Karpas-422 (cell line): ENCODE data around the gene RNLS. TPM values are rescaled to one million over a fixed set of nuclear protein-coding genes. Genes with fewer than 3 reads are reported as not detected.

Experiments used
- DNase-seq: peaks from one replicate; pipeline ENCODE4 v3.0.0-alpha.2; 2015
- H2AFZ ChIP-seq: fragments of 200-600 bp; sonication (generic); 2 replicates; pipeline ENCODE4 v1.6.1; 2014; ENCODE audit warnings: antibody characterized with exemption, low read length, mixed read lengths
- H3K27ac ChIP-seq: fragments of 200-600 bp; sonication (generic); 2 replicates; pipeline ENCODE4 v1.5.1; 2014; ENCODE audit warnings: mild to moderate bottlenecking, low read length, moderate library complexity
- H3K27me3 ChIP-seq: fragments of 200-600 bp; sonication (generic); 2 replicates; pipeline ENCODE4 v1.6.1; 2014; ENCODE audit warnings: low read length, mixed read lengths
- H3K36me3 ChIP-seq: fragments of 200-600 bp; sonication (generic); 2 replicates; pipeline ENCODE4 v1.6.1; 2014; ENCODE audit warnings: low read length, mixed read lengths; ENCODE audit not compliant: insufficient read depth
- H3K4me1 ChIP-seq: fragments of 200-600 bp; sonication (generic); 2 replicates; pipeline ENCODE4 v1.6.1; 2014; ENCODE audit warnings: mild to moderate bottlenecking, low read length, mixed read lengths
- H3K4me2 ChIP-seq: fragments of 200-600 bp; sonication (generic); 2 replicates; pipeline ENCODE4 v1.6.1; 2014; ENCODE audit warnings: low read length, low read depth, mild to moderate bottlenecking; ENCODE audit not compliant: poor library complexity, severe bottlenecking
- H3K4me3 ChIP-seq: fragments of 200-600 bp; sonication (generic); 2 replicates; pipeline ENCODE4 v1.5.1; 2014; ENCODE audit warnings: mild to moderate bottlenecking, antibody characterized with exemption, low read length, mixed read lengths
- H3K79me2 ChIP-seq: fragments of 200-600 bp; sonication (generic); 2 replicates; pipeline ENCODE4 v1.6.1; 2014; ENCODE audit warnings: mild to moderate bottlenecking, low read length, mixed read lengths
- H3K9ac ChIP-seq: fragments of 200-600 bp; sonication (generic); 2 replicates; pipeline ENCODE4 v1.6.0; 2014; ENCODE audit warnings: low read length
- H3K9me2 ChIP-seq: fragments of 200-600 bp; sonication (generic), shearing (Covaris generic); replicated peaks from 2 replicates; pipeline ENCODE4 v1.6.0; 2014; ENCODE audit warnings: mild to moderate bottlenecking, low read length, moderate library complexity; ENCODE audit not compliant: insufficient read depth
- H3K9me3 ChIP-seq: fragments of 300-700, 200-600 bp; sonication (generic); 2 replicates; pipeline ENCODE4 v1.6.1; 2014; ENCODE audit warnings: low read length, mixed read lengths
- H4K20me1 ChIP-seq: fragments of 200-600 bp; sonication (generic); 2 replicates; pipeline ENCODE4 v1.6.1; 2014; ENCODE audit warnings: mild to moderate bottlenecking, antibody characterized with exemption, low read length, low read depth; ENCODE audit not compliant: insufficient read depth
- small RNA-seq: library from RNA; depleted of rRNA; stranded (forward); fragments of <200 nt; gene quantifications from one replicate; pipeline ENCODE3, GENCODE V24; 2014
- total RNA-seq: library from RNA; depleted of rRNA; stranded (reverse); fragments of >200 nt; shearing (Covaris generic); gene quantifications from 2 replicates; pipeline ENCODE4 v1.2.3, GENCODE V29; 2014; ENCODE audit warnings: low replicate concordance; rRNA removed

RNLS gene
- total RNA-seq, 1 experiment from 2014 or later: not detected

DNA sequence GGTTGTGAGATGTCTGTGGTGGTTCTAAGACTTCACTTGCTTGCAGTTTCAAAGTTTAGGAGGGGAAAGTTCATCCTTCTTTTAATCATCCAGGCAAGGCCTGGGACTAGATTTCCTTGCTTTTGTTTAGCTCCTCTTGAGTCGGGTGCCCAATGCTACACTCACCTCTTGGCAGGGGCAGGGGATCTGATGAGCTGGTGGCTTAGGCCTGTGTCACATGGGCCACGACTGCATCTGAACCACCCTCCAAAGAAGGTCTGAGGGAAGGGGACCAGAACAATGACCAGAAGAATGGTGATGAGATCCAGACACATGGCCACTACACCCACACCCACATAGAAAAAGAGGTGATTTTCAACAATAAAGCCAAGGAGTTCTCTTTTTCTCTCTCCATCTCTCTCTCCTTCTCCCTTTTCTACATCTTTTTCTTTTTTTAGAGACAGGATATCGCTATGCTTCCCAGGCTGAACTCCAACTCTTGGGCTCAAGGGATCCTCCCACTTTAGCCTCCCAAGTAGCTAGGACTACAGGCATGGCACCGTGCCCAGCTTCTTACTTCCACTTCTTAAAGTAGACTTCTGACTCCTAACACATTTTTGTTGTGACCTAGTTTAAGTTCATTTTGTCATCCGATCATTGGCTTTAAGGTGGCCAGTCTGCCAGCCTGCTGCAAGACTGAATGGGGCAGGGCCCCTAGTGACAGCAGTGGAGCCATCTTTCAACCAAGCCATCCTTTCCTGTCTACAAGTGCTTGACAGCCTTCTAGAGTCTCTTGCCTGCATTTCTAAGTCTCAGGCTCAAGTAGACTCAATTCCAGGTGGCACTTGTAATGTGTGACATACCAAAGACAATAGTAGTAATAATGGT, 350.9 kb downstream of the RNLS start:
- H2AFZ ChIP-seq: no peak overlapping the region
- no peaks in the 10 kb centered on the region for H3K36me3 ChIP-seq
- no peak overlapping the region for H3K4me3 ChIP-seq
- H3K4me2 ChIP-seq: no peak overlapping the region
- DNase-seq: no peak
- no peak overlapping the region for H3K27ac ChIP-seq
- H3K79me2 ChIP-seq: no peaks in the 10 kb centered on the region
- H3K27me3 ChIP-seq: no peaks in the 10 kb centered on the region
- H3K9me2 ChIP-seq: no peaks in the 10 kb centered on the region
- H3K4me1 ChIP-seq: no peaks in the 10 kb centered on the region
- H3K9me3 ChIP-seq: no peaks in the 10 kb centered on the region
- no peak overlapping the region for H3K9ac ChIP-seq
- no peaks in the 10 kb centered on the region for H4K20me1 ChIP-seq

DNA sequence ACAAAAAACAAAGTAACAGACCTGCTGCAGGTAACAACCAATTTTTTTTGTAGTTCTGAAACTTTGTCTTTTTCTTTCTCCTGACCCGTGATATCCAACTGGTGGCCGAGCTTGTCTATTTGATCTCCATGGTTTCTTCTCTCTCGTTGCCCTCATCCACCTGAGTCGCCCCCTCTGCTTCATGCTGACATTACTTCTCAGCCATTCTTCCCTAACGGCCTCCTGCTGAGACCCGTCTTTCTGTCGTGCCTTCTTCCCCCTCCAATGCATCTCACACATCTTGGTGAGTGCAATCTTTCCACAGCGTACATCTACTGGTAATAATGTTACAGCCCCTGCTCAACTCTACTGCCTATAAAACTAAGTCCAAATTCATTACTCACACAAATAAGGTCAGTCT, 352.9 kb downstream of the RNLS start:
- H3K36me3 ChIP-seq: no peaks in the 10 kb centered on the region
- H3K4me2 ChIP-seq: no peak overlapping the region
- no peaks in the 10 kb centered on the region for H3K27me3 ChIP-seq
- H3K9me3 ChIP-seq: no peaks in the 10 kb centered on the region
- H3K27ac ChIP-seq: no peak overlapping the region
- H3K9me2 ChIP-seq: no peaks in the 10 kb centered on the region
- H3K9ac ChIP-seq: no peak overlapping the region
- H4K20me1 ChIP-seq: no peaks in the 10 kb centered on the region
- no peak overlapping the region for H3K4me3 ChIP-seq
- no peak overlapping the region for H2AFZ ChIP-seq
- no peaks in the 10 kb centered on the region for H3K4me1 ChIP-seq
- DNase-seq: no peak
- no peaks in the 10 kb centered on the region for H3K79me2 ChIP-seq

DNA sequence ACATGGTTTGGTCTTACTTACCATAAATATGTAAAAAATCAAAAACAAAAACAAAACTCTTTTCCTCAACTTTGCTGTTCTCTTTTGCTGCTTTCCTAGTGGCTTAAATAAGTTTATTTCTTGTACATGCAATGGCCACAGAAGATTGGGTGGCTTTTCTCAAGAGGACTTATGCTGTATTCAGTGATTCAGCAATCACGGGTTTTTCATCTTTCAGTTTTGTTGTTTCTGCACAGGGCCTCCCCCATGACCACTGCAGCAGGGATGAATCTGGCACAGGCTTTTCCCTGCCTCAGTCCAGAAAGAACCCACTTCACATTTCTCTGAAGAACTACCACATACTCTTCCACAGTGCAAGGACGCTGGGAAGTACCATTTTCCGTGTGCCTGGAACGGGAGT, 355.0 kb downstream of the RNLS start:
- H3K36me3 ChIP-seq: no peaks in the 10 kb centered on the region

DNA sequence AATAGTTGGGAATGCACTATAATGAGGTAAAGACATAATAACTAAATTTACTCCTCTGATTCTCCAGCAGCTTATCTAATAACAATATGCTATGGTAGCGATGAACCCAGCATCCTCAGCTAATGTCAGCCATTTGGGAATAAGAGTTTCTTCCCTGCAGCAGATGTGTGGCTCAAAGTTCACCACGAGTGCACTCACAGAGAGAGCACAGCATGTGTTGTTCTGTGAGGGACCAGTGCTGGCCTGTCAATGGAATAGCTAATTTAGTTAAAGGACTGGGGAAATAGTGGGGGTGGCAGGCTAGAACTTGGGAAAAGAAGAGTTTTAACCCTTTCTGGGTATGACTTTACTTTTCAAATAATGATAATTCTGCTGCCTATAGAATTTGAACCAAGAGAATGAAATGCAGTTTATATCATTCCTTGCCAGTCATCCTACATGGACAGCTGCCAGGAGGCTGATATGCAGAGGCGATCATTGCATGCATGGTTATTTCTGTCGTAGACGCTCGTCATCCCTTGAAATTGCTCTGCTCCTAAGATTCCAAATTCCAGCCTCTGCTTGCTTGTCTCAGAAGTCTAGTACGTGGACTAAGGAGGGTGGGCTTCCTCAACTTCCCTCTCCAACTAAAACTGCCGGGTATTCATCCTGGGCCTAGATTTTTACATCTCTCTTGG, 355.6 kb downstream of the RNLS start:
- H3K79me2 ChIP-seq: no peaks in the 10 kb centered on the region
- peaks cover 10% of the 10 kb centered on the region for H3K4me1 ChIP-seq
- DNase-seq: no peak
- no peaks in the 10 kb centered on the region for H3K9me2 ChIP-seq
- no peaks in the 10 kb centered on the region for H3K36me3 ChIP-seq
- H3K27ac ChIP-seq: no peak overlapping the region
- no peaks in the 10 kb centered on the region for H3K9me3 ChIP-seq
- H4K20me1 ChIP-seq: no peaks in the 10 kb centered on the region
- H3K4me3 ChIP-seq: no peak overlapping the region
- no peak overlapping the region for H3K4me2 ChIP-seq
- no peak overlapping the region for H2AFZ ChIP-seq
- no peak overlapping the region for H3K9ac ChIP-seq
- H3K27me3 ChIP-seq: no peaks in the 10 kb centered on the region

More for the DNA sequence above, 355.0 kb downstream of the RNLS start:
- H3K4me2 ChIP-seq: no peak overlapping the region
- H3K4me3 ChIP-seq: no peak overlapping the region
- no peaks in the 10 kb centered on the region for H3K9me3 ChIP-seq
- no peaks in the 10 kb centered on the region for H3K79me2 ChIP-seq
- no peak for DNase-seq
- H3K9ac ChIP-seq: no peak overlapping the region
- peaks cover 3% of the 10 kb centered on the region for H3K4me1 ChIP-seq
- H3K27me3 ChIP-seq: no peaks in the 10 kb centered on the region
- no peak overlapping the region for H3K27ac ChIP-seq
- no peaks in the 10 kb centered on the region for H4K20me1 ChIP-seq
- H2AFZ ChIP-seq: no peak overlapping the region
- no peaks in the 10 kb centered on the region for H3K9me2 ChIP-seq

DNA sequence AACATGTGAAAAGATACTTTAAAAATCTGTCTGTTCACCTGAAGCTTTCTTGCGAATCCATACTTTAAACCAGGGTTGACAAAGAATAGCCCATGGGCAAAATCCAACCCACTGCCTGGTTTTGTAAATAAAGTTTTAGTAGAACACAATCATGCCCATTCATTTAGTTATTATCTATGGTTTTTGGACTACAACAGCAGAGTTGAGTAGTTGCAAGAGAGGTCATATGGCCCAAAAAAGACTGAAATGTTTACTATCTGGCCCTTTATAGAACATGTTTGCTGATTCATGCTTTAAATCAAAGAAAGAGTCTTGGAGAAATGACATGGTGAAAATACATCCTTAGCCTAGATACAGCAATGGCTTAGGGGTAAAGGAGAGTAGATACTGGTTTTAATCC, 356.2 kb downstream of the RNLS start:
- Histone ChIP-seq H3K36me3 (no peaks in the 10 kb centered on the region), H3K79me2 (no peaks in the 10 kb centered on the region), H3K4me3 (no peak overlapping the region), H3K9ac (no peak overlapping the region), H2AFZ (no peak overlapping the region), H4K20me1 (no peaks in the 10 kb centered on the region), H3K9me2 (no peaks in the 10 kb centered on the region), H3K4me2 (no peak overlapping the region), H3K27me3 (no peaks in the 10 kb centered on the region), H3K27ac (no peak overlapping the region), H3K9me3 (no peaks in the 10 kb centered on the region), H3K4me1 (peaks cover 14% of the 10 kb centered on the region)
- DNase-seq: no peak

DNA sequence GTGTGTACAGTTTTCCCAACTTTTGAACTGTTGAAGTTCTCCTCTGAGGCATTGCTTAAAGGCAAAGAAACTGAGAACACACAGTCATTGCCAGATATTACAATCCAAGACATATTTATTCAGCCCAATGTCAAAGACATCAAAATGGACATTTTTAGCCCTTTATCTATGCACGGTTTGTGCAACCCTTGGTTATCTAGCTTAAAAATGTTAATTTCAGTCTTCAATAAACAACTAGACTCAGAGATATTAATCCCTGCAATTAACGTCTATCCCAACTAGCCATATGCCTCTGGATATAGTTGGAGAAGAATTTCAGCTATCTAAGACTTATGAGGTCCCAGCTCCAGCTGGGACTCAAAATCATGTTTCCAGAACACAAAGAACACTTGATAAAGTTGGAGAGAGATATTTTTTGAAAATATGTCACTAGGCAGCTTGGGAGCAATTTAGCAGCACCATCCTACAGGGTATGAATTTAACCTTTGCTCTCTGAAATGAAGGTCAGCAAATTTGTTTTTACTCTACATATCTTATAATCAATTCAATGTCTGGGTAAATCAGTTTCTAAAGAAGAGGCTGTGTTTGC, 357.0 kb downstream of the RNLS start:
- H3K27ac ChIP-seq: no peak overlapping the region
- H3K4me2 ChIP-seq: no peak overlapping the region
- no peaks in the 10 kb centered on the region for H3K36me3 ChIP-seq
- no peaks in the 10 kb centered on the region for H3K9me3 ChIP-seq
- no peaks in the 10 kb centered on the region for H3K79me2 ChIP-seq
- peaks cover 16% of the 10 kb centered on the region for H3K4me1 ChIP-seq
- no peaks in the 10 kb centered on the region for H3K9me2 ChIP-seq
- H4K20me1 ChIP-seq: no peaks in the 10 kb centered on the region
- no peak for DNase-seq
- no peak overlapping the region for H3K4me3 ChIP-seq
- H2AFZ ChIP-seq: no peak overlapping the region
- H3K27me3 ChIP-seq: no peaks in the 10 kb centered on the region
- no peak overlapping the region for H3K9ac ChIP-seq

Small RNA genes within 50 kb of the gene (small RNA-seq; reads per million reads assigned to genes)
- not detected for gene AL353149.1
- gene RF00019: not detected

Other genes with a start within 250 kb of the RNLS start
- gene LIPJ, start 3.4 kb upstream of the RNLS start, total RNA-seq: not detected in 2 replicates
- 0.22 TPM in 1 of 2 replicates, not detected in the other for gene LIPF, start 81.1 kb upstream of the RNLS start, total RNA-seq
- not detected in 2 replicates for gene LIPK, start 122.9 kb upstream of the RNLS start, total RNA-seq
- gene LIPN, start 176.7 kb upstream of the RNLS start, total RNA-seq: not detected in 2 replicates
- not detected in 2 replicates for gene LIPM, start 219.4 kb upstream of the RNLS start, total RNA-seq